Hepatocyte (in vitro differentiated cells): ENCODE data around the gene SEPTIN8. TPM values are rescaled to one million over a fixed set of nuclear protein-coding genes. Genes with fewer than 3 reads are reported as not detected.

ENCODE experiments used
- DNase-seq: peaks from one replicate; pipeline ENCODE4 v3.0.0-alpha.2; 2016; ENCODE audit warnings: low spot score
- H2AFZ ChIP-seq: fragments of 200-600 bp; sonication (generic); 2 replicates; pipeline ENCODE4 v1.6.0; 2016; ENCODE audit warnings: antibody characterized with exemption, mild to moderate bottlenecking
- H3K27ac ChIP-seq: fragments of 200-600 bp; sonication (generic); 2 replicates; pipeline ENCODE4 v1.5.1; 2016; ENCODE audit warnings: mild to moderate bottlenecking
- H3K27me3 ChIP-seq: fragments of 200-600 bp; sonication (generic); 2 replicates; pipeline ENCODE4 v1.6.1; 2016
- H3K36me3 ChIP-seq: fragments of 200-600 bp; sonication (generic); replicated peaks from 2 replicates; pipeline ENCODE4 v1.5.1; 2016; ENCODE audit warnings: low read depth; ENCODE audit not compliant: insufficient read depth
- H3K4me1 ChIP-seq: fragments of 200-600 bp; sonication (generic); 2 replicates; pipeline ENCODE4 v1.5.1; 2016; ENCODE audit warnings: mild to moderate bottlenecking, moderate library complexity; ENCODE audit not compliant: insufficient read depth
- H3K4me2 ChIP-seq: fragments of 200-600 bp; sonication (generic); 2 replicates; pipeline ENCODE4 v1.6.0; 2016
- H3K4me3 ChIP-seq: fragments of 200-600 bp; sonication (generic); 2 replicates; pipeline ENCODE4 v1.5.1; 2016; ENCODE audit warnings: mild to moderate bottlenecking
- H3K79me2 ChIP-seq: fragments of 200-600 bp; sonication (generic); 2 replicates; pipeline ENCODE4 v1.6.0; 2017; ENCODE audit warnings: mild to moderate bottlenecking
- H3K9me2 ChIP-seq: fragments of 200-600 bp; sonication (generic); replicated peaks from 2 replicates; pipeline ENCODE4 v1.6.0; 2017; ENCODE audit warnings: mild to moderate bottlenecking; ENCODE audit not compliant: insufficient read depth
- H3K9me3 ChIP-seq: fragments of 200-600 bp; sonication (generic); 2 replicates; pipeline ENCODE4 v1.5.1; 2016; ENCODE audit warnings: low read depth, mild to moderate bottlenecking
- H4K20me1 ChIP-seq: fragments of 200-600 bp; sonication (generic); 2 replicates; pipeline ENCODE4 v1.6.0; 2016; ENCODE audit warnings: mild to moderate bottlenecking; ENCODE audit not compliant: insufficient read depth, poor library complexity, severe bottlenecking
- EZH2 ChIP-seq: fragments of 200-600 bp; sonication (generic); IDR thresholded peaks from 2 replicates; pipeline ENCODE4 v1.6.1; 2016; ENCODE audit warnings: antibody characterized with exemption, mild to moderate bottlenecking, borderline replicate concordance
- EZH2phosphoT487 ChIP-seq: fragments of 200-600 bp; sonication (generic); IDR thresholded peaks from one replicate; pipeline ENCODE4 v1.6.1; 2018; ENCODE audit warnings: antibody characterized with exemption, mild to moderate bottlenecking, low read depth, moderate library complexity; ENCODE audit not compliant: unreplicated experiment, severe bottlenecking
- WGBS: methylation state at CpG from one replicate; pipeline ENCODE4 v1.1.6; 2016; ENCODE audit warnings: low lambda C conversion rate; ENCODE audit errors: missing lambda C conversion rate; 5-methylcytosine and 5-hydroxymethylcytosine counted together
- polyA plus RNA-seq: library from polyadenylated mRNA; unstranded; fragments of >200 nt; fragmentation: Nextera tagmentation; extraction: Ambion mirVana; gene quantifications from 2 replicates; pipeline ENCODE4 v1.2.1, GENCODE V29; 2016
- total RNA-seq: library from RNA; depleted of rRNA; stranded (reverse); fragments of >200 nt; gene quantifications from 2 replicates; pipeline ENCODE4 v1.2.3, GENCODE V29; 2014
- TF ChIP-seq, protein P1 (sequence below): fragments of 200-600 bp; sonication (generic); IDR thresholded peaks from 2 replicates; pipeline ENCODE4 v1.5.1; 2016; ENCODE audit warnings: antibody characterized with exemption, mild to moderate bottlenecking; ENCODE audit not compliant: poor library complexity

SEPTIN8 gene
- total and polyA plus RNA-seq, 2 experiments from 2014 or later: 18.7 to 41.9 TPM

- Histone ChIP-seq H3K9me3 (no peaks in the 10 kb centered on the region), H3K27me3 (peaks cover 17% of the 10 kb centered on the region), H3K4me1 (peaks cover 33% of the 10 kb centered on the region), H3K36me3 (no peaks in the 10 kb centered on the region), H3K9me2 (no peaks in the 10 kb centered on the region), H3K4me2 (peak overlapping the region; percentile 90), H3K4me3 (no peak overlapping the region), H4K20me1 (no peaks in the 10 kb centered on the region), H3K27ac (no peak overlapping the region), H3K79me2 (no peaks in the 10 kb centered on the region), H2AFZ (peak overlapping the region; percentile 87)
- no peak for DNase-seq
- 69% methylated on average over 18 of the region's 18 CpGs for WGBS
- TF ChIP-seq EZH2phosphoT487: no peak
- TF ChIP-seq, protein P1, sequence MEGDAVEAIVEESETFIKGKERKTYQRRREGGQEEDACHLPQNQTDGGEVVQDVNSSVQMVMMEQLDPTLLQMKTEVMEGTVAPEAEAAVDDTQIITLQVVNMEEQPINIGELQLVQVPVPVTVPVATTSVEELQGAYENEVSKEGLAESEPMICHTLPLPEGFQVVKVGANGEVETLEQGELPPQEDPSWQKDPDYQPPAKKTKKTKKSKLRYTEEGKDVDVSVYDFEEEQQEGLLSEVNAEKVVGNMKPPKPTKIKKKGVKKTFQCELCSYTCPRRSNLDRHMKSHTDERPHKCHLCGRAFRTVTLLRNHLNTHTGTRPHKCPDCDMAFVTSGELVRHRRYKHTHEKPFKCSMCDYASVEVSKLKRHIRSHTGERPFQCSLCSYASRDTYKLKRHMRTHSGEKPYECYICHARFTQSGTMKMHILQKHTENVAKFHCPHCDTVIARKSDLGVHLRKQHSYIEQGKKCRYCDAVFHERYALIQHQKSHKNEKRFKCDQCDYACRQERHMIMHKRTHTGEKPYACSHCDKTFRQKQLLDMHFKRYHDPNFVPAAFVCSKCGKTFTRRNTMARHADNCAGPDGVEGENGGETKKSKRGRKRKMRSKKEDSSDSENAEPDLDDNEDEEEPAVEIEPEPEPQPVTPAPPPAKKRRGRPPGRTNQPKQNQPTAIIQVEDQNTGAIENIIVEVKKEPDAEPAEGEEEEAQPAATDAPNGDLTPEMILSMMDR: no peak
- TF ChIP-seq EZH2: no peak
These were observed 35.2 kb upstream of the SEPTIN8 start for GRCh38 chr5:132812123-132812765.

DNA sequence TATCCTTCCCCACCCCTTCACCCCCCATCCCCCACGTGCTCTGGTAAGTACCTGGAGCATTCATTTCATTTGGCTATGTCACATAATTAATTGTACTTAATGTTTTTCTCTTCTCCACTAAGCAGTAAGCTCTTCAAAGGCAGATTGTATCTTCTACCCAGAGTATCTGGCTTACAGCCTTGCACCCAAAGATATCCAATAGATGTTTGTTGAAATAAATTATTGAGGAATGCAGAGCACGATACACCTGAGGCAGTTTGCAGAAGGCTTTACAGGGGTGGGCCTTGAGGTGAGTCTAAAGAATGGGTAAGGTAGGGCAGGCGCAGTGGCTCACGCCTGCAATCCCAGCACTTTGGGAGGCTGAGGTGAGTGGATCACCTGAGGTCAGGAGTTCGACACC is 33.6 kb upstream of the SEPTIN8 start:
- H3K9me3 ChIP-seq: no peaks in the 10 kb centered on the region
- no peak overlapping the region for H3K4me3 ChIP-seq
- no peaks in the 10 kb centered on the region for H3K9me2 ChIP-seq
- H3K36me3 ChIP-seq: no peaks in the 10 kb centered on the region
- peaks cover 41% of the 10 kb centered on the region for H3K4me1 ChIP-seq
- no peak for DNase-seq
- no peak overlapping the region for H3K27ac ChIP-seq
- WGBS: 93% methylated on average over 5 of the region's 5 CpGs
- no peak overlapping the region for H3K4me2 ChIP-seq
- H4K20me1 ChIP-seq: no peaks in the 10 kb centered on the region
- no peaks in the 10 kb centered on the region for H3K79me2 ChIP-seq
- TF ChIP-seq EZH2 (no peak), EZH2phosphoT487 (no peak)
- TF ChIP-seq, protein P1: no peak
- H3K27me3 ChIP-seq: peaks cover 17% of the 10 kb centered on the region
- no peak overlapping the region for H2AFZ ChIP-seq

- no peaks in the 10 kb centered on the region for H3K9me2 ChIP-seq
- peaks cover 13% of the 10 kb centered on the region for H3K27me3 ChIP-seq
- no peaks in the 10 kb centered on the region for H3K9me3 ChIP-seq
- H3K4me3 ChIP-seq: no peak overlapping the region
- no peaks in the 10 kb centered on the region for H4K20me1 ChIP-seq
- TF ChIP-seq, protein P1: no peak
- TF ChIP-seq EZH2: no peak
- TF ChIP-seq EZH2phosphoT487: no peak
- WGBS: 18% methylated on average over 3 of the region's 3 CpGs
- DNase-seq: no peak
- H3K79me2 ChIP-seq: no peaks in the 10 kb centered on the region
- peak overlapping the region; percentile 13 for H3K4me2 ChIP-seq
- no peak overlapping the region for H2AFZ ChIP-seq
- peak overlapping the region; percentile 39 for H3K27ac ChIP-seq
- no peaks in the 10 kb centered on the region for H3K36me3 ChIP-seq
- peaks cover 41% of the 10 kb centered on the region for H3K4me1 ChIP-seq
These were observed 31.8 kb upstream of the SEPTIN8 start for GRCh38 chr5:132808866-132809265.
